Measurements from ENCODE around the gene SLC7A14. TPM values are rescaled to one million over a fixed set of nuclear protein-coding genes. Genes with fewer than 3 reads are reported as not detected.

The SLC7A14 gene
- total and polyA plus RNA-seq, 2 of the 13 experiments (the other 11 are each of a cell fraction or from before 2014, with no cell fraction given): not detected

- POLR2A ChIA-PET: no interaction called here
- ATAC-seq (no peak), FAIRE-seq (no peak), DNase-seq (ENCODE audit: low spot score) (no peak)
- Histone ChIP-seq H3K79me2 (ENCODE audit: insufficient read depth, low read length) (no peaks in the 10 kb centered on the region), H3K9ac (ENCODE audit: insufficient read depth, low read depth, low read length) (no peak overlapping the region), H3K4me3 (replicated peaks in 1 of 3; ENCODE audit: insufficient read depth in 1 of 3, low read depth in 2 of 3, low read length in 3 of 3) (no peak overlapping the region), H4K20me1 (ENCODE audit: insufficient read depth, low read length) (no peaks in the 10 kb centered on the region), H3K36me3 (replicated peaks in 1 of 2; ENCODE audit: control insufficient read depth in 1 of 2, insufficient read depth in 2 of 2, low read length in 2 of 2) (no peaks in the 10 kb centered on the region), H3K27ac (ENCODE audit: extremely low read length, insufficient read depth, low read length) (no peak overlapping the region), H2AFZ (ENCODE audit: low read length) (no peak overlapping the region), H3K9me3 (ENCODE audit: low read length) (no peaks in the 10 kb centered on the region), H3K27me3 (ENCODE audit: control insufficient read depth in 1 of 2, insufficient read depth in 2 of 2, low read length in 2 of 2) (peaks cover 0 to 14% of the 10 kb centered on the region in 2 experiments; a peak in 3 of 5 replicates), H3K4me2 (ENCODE audit: low read depth, low read length) (no peak overlapping the region), H3K4me1 (ENCODE audit: insufficient read depth, low read length) (no peaks in the 10 kb centered on the region)
- in situ Hi-C loops (cut with HindIII; ENCODE audit: extremely low pct_ligation_motif_present, low pct_unique_long_range_greater_than_20kb): no loop called here
- WGBS (ENCODE audit: low lambda C conversion rate): 0% methylated on average over 2 of the region's 2 CpGs
- intact Hi-C loops (cut with micrococcal nuclease; ENCODE audit: unreplicated experiment): no loop called here
- CTCF ChIA-PET (ENCODE audit: low intra/inter-chr PET ratio, low total read pairs): no interaction called here
- TF ChIP-seq ZNF441 (CRISPR knock-in tag; IDR thresholded peaks at IDR 0.05; ENCODE audit: borderline replicate concordance) (no peak), ZNF749 (CRISPR knock-in tag; IDR thresholded peaks at IDR 0.05; ENCODE audit: borderline replicate concordance) (no peak), ZNF768 (CRISPR knock-in tag; IDR thresholded peaks at IDR 0.05) (no peak), MATR3 (CRISPR knock-in tag; IDR thresholded peaks at IDR 0.05) (no peak), ZNF280B (CRISPR knock-in tag; IDR thresholded peaks at IDR 0.05; ENCODE audit: borderline replicate concordance) (no peak), GATAD1 (CRISPR knock-in tag; IDR thresholded peaks at IDR 0.05) (no peak), STAG1 (CRISPR knock-in tag; IDR thresholded peaks at IDR 0.05) (no peak), ZNF331 (CRISPR knock-in tag; IDR thresholded peaks at IDR 0.05) (no peak), EHMT2 (IDR thresholded peaks at IDR 0.05; ENCODE audit: borderline replicate concordance, low read depth, low read length) (no peak), TFDP1 (CRISPR knock-in tag; IDR thresholded peaks at IDR 0.05; ENCODE audit: borderline replicate concordance) (no peak), PAF1 (CRISPR knock-in tag; IDR thresholded peaks at IDR 0.05) (no peak), ZNF780A (CRISPR knock-in tag; IDR thresholded peaks at IDR 0.05) (no peak)
- TF ChIP-seq, protein P1, sequence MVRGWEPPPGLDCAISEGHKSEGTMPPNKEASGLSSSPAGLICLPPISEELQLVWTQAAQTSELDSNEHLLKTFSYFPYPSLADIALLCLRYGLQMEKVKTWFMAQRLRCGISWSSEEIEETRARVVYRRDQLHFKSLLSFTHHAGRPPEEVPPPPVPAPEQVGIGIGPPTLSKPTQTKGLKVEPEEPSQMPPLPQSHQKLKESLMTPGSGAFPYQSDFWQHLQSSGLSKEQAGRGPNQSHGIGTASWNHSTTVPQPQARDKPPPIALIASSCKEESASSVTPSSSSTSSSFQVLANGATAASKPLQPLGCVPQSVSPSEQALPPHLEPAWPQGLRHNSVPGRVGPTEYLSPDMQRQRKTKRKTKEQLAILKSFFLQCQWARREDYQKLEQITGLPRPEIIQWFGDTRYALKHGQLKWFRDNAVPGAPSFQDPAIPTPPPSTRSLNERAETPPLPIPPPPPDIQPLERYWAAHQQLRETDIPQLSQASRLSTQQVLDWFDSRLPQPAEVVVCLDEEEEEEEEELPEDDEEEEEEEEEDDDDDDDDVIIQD (CRISPR knock-in tag; IDR thresholded peaks at IDR 0.05; ENCODE audit: low read depth): no peak
- BruUV-seq (replicated peaks): no TSS peak
These were observed 108.5 kb downstream of the SLC7A14 start for GRCh38 chr3:170477395-170477794.
